T-helper 9 cell (primary cell): ENCODE data around the gene FASLG.
"Not testable (repeated sequence)": the region's sequence is repeated elsewhere in the genome, so short reads cannot be mapped to it uniquely, and the experiment has no call there.

Experiments
- DNase-seq: peaks from one replicate; pipeline ENCODE4 v3.0.0-alpha.2; 2020
- total RNA-seq, 2 donors: gene quantifications; one replicate each; lab custom pipeline; 2026; lab: John Stamatoyannopoulos, UW

The FASLG gene, protein sequence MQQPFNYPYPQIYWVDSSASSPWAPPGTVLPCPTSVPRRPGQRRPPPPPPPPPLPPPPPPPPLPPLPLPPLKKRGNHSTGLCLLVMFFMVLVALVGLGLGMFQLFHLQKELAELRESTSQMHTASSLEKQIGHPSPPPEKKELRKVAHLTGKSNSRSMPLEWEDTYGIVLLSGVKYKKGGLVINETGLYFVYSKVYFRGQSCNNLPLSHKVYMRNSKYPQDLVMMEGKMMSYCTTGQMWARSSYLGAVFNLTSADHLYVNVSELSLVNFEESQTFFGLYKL
- total RNA-seq: 2.7 to 5.3 reads per million in 2 donors

DNA sequence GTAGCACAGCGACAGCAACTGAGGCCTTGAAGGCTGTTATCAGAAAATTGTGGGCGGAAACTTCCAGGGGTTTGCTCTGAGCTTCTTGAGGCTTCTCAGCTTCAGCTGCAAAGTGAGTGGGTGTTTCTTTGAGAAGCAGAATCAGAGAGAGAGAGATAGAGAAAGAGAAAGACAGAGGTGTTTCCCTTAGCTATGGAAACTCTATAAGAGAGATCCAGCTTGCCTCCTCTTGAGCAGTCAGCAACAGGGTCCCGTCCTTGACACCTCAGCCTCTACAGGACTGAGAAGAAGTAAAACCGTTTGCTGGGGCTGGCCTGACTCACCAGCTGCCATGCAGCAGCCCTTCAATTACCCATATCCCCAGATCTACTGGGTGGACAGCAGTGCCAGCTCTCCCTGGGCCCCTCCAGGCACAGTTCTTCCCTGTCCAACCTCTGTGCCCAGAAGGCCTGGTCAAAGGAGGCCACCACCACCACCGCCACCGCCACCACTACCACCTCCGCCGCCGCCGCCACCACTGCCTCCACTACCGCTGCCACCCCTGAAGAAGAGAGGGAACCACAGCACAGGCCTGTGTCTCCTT is at the start of gene FASLG:
Gene FASLG, plus strand, starts transcription at position 233 of the 583 bp plus-strand sequence. Its CDS starts 99 bp downstream, at position 332.
- no peak for DNase-seq

DNA sequence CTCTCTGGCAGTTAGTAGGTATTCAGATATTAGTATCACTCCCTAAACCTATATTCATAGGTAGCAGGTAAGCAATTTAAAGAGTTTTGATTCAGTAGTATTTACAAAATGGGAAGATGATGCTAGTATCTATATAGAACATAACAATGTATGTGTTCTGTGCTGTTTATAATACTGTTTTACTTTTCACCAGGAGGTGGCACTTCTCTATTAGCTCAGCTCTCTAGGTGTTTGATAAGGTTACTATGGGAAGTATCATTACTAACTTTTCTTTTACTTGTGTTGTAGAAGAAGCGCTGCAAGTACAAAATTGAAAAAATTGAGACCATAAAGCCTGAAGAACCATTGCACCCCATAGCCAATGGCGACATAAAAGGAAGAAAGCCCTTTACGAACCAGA is 49.4 kb upstream of the FASLG start:
- DNase-seq: no peak

DNA sequence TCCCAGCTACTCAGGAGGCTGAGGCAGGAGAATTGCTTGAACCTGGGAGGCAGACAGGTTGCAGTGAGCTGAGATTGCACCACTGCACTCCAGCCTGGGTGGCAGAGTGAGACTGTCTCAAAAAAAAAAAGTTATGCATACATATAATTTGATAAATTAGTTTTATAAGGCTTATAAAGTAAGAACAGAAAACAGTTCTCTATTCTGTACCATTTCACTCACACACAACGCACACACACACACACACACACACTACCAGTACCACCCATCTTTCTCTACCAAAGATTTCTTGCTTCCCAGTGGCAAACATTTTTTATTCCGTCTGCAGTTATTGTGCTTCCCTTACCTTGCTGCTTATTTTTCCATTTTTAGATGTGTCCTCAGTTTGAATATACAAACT is 46.4 kb upstream of the FASLG start:
- no peak for DNase-seq

DNA sequence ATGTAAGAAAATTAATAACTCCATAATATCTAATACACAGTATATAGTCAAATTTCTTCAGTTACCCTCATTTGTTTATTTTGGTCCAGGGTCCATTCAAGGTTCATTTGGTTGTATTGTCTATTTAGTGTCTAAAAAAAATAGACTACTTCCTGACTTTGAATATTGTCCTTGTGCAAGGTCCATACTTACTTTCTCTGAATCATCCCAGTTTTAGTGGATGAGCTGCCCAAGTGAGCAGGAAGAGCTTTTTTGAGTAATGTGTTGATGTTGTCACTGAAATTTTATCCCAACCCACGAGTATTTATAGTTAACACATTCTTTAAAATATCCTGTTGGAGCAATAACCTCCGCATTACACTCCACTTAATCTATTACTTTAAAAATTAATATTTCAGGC is 45.6 kb upstream of the FASLG start:
- no peak for DNase-seq

DNA sequence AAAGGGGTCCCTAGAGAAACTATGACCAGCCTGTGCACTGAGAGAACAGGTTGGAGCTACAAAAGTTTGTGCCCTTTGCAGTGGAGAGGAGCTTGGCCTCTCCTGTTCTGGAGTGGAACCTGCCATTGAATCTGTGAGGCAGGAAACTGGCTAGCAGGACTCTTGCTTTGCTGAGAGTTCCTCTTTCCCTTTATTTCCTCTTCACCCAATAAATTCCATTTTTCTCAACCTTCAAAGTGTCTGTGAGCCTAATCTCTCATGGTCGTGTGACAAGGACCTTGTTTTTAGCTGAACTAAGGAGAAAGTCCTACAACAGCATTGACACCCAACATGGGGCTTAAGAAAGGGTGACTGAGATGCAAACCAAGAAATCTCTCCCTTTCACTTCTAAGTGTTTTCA is 42.7 kb upstream of the FASLG start:
- no peak for DNase-seq

DNA sequence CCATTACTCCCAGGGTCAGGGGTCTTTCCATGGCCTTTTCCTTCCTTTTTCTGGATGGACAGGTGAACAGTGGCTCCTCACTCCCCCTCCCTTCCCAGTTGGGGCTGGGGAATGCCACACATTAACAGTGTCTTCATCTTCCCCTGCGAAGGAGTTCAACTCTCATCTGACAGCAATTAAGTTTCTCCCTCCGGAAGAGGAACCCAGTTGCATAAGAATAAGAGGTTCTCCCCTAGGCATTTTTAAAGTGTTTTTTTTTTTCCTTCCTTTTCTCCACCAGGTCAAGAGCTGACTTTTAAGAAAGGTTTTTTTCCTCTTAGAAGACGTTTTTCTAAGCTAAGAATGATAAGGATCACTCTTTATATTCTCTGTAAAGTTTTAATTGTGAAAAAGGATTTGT is 42.3 kb upstream of the FASLG start:
- no peak for DNase-seq

DNA sequence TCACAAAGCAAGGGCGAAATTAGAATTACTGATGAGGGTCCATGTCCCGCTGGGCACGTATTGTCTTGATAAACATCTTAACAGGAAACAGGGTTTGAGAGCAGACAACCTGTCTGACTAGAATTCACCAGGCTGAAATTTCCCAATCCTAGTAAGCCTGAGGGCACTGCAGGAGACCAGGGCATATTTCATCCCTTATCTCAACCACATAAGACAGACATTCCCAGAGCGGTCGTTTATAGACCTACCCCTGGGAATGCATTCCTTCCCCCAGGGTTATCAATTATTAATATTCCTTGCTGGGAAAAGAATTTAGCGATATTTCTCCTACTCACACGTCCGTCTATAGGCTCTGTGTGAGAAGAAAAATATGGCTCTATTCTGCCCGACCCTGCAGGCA is 38.3 kb upstream of the FASLG start:
- not testable (repeated sequence) for DNase-seq

DNA sequence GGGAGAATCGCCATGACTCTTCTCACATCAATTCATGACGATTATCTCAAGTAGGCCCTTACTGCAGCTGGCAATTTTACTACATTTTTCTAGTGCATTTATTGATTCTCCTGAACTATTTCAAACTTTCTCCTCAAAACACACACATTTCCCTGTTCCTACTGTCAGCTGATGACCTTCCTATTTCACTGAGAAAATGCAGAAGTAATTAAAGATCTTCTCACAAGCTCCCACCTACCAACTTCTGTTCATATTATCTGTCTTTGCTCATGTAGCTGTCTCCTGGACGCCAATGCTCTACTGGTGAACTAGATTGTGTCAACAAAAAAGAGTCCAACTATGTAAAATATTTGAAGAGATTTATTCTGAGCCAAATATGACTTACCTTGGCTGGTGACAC is 36.4 kb upstream of the FASLG start:
- no peak for DNase-seq

DNA sequence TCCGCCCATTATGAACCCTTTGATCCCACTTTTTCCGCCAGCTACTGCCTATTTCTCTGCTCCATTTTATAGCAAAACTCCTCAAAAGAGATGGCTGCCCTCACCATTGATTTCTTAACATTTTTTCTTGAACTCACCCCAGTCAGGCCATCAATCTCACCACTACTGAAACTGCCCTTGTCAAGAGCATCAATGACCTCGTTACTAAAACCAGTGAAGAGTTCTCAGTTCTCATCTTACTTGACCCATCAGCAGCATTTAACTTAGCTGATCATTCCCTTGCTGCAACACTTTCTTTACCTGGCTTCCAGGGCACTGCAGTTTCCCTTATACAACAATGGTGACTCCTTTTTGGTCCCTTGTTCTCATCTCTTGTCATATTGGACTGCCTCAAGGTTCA is 35.2 kb upstream of the FASLG start:
- DNase-seq: no peak

DNA sequence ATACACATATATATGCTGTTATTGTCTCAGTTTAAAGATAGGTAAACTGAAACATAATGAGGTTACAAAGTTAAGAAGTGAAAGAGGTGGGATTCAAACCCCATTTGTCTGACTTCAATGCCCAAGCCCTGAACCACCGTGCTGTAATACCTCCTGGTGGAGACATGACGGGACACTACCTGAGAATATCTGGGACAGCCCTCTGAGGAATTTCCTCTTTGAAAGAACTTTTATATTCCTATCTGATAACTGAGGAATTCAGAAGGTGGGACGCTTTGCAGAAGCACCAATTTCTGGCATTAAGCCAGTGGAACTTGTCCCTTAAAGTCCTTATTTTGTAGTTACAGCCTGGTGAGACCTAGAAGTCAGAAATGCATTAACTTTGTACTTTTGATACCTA is 32.1 kb upstream of the FASLG start:
- no peak for DNase-seq

DNA sequence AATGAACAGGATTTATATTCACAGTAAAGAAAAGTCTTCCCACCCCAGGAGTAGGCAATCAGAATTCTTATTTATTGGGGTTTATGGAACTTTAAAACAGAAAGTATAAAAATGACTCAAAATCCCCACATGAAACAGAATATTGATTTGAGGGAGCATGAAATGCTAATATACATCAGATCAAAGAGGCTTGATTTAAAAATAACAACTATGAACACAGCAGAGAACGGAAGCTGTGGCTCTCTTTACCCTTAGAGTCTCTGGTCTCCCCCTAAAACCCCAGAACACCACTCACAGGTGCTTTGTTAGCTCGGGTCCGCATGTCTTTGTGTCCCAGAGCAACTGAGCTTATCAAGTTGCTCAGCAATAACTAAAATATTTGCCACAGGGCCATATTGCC is 31.2 kb upstream of the FASLG start:
- DNase-seq: no peak

DNA sequence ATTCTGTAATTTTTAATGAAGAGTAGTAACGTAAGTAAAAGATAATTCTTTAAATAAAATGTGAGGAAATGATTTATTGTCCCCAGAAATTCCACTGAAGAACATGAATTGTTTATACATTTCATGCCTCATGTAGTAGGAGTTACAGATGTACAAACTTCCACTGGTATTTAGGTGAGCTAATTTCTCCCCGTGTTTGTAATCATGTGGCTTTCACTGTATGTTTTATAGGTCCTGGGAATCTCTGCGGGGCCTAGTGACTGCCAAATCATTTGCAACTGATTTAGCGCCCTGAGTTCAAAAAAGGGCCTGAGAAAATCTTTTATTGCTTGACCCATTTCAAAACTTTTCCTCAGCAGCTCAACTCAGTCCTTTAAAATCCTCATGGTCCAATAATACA is 30.5 kb upstream of the FASLG start:
- no peak for DNase-seq

DNA sequence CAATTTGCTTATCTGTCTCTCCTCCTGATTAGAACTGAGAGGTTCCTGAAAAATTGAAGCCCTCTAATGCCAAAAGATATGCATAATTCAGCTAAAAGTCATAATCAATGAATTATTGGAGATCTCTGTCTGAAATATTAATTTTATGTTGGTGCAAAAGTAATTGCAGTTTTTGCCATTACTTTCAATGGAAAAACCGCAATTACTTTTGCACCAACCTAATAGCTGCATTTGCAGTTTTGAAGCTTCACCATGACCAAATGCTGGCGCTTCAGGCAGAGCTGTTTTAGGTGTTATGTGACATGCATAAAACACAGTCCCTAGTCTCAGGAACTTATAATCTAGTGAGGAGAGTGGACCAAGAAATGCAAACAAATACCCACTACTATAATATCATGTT is 29.7 kb upstream of the FASLG start:
- DNase-seq: no peak

DNA sequence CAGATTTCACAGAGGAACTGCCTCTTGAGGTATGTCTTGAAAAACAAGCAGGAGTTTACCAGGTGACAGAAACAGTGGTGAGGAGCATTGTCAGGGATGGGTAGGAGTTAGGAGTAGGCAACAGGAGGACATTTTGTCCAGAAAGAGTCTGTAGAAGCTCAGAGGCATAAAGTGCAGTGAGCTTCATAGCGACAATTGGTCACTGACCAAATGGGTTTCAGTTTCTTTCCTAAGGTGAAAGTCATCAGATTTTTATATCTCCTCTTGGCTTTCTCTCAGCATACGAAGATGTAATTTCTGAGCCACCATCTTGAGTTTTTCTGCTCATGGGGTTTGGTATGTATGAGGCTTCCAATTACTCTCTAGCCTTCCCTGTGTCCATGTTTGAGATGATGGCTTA is 29.3 kb upstream of the FASLG start:
- no peak for DNase-seq

DNA sequence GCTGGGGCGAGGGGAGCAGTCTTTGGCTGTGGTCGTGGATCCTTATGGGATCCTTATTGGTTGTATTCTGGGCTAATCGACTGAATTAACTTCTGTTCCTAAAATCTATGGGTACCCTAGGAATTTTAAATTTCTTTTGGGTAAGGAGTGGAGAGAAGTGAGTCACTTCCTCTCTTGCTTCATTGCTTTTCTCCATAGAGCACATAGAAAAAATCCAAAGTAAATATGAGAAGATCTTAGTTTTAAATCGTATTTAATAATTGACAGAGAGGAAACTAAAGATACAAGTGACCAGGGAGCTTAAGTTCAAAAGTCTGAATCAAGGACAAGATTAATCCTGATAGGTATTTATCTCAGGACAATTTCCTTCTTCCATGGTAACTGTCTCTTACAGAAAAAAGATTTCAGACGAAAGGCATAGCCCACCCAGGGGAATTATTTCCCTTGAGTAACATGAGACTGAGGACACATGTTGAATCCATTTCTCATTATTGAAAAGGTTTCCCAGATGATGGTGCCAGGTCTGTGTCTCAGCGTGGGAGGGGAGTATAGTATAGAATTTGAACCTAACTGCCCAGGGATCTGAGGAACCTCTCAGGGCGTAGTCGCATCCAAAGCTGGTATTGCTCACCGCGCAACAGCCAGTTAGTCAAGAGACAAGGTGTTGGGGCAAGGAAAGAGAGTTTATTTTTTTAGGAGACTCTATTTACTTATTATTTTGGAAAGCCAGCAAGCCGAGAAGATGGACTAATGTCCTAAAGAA is 28.7 kb upstream of the FASLG start:
- DNase-seq: no peak

DNA sequence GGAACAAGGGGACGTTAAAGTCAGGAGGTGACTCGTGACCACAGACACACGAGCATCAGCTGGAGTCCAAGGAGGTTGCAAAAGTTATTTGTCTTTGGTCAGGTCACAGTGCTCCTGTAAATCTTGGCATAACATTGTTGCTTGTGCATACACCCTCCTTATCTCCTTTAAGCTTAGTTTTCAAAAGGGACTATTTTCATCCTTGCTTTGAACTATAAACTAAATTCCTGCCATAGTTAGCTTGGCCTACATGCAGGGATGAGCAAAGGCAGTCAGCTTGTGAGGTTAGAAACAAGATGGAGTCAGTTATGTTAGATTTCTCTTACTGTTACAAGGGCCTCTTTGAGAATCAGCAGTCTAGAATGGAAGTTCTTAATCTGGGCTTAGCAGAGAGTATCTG is 28.0 kb upstream of the FASLG start:
- no peak for DNase-seq

DNA sequence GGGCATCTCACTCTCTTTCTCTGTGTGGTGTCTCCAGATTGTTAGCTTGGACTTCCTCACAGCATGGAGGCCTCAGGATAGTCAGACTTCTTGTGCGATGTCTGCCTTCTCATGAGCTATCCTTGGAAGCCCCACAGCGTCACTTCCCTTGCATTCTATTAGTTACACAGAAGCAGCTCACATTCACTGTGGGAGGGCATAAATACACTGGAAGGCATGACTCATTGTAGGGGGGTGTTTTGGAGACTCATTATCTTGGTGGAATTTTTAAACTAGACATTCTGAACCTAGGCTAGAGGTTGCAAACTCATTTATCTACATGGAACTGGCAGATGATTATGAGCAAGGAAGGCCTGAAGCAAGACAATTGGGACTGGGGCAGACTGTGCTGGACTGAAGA is 21.4 kb upstream of the FASLG start:
- no peak for DNase-seq

DNA sequence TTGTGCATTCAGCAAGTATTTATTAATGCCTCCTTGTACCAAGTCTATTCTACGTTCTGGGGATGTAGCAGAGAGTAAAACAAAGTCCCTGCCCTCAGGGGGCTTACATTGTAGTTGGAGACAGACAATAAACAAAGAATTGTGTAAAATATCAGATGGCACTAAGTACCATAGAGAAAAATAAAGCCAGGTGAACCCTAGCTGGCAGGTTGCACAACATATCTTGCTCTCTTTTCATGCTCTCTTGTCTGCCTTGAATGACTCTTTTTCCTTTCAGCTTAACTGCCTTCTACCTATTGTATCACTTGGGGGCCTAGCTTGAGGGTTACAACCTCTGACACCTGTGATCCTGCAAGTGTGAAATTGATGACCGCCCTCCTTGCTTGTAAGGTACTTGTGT is 20.7 kb upstream of the FASLG start:
- no peak for DNase-seq

DNA sequence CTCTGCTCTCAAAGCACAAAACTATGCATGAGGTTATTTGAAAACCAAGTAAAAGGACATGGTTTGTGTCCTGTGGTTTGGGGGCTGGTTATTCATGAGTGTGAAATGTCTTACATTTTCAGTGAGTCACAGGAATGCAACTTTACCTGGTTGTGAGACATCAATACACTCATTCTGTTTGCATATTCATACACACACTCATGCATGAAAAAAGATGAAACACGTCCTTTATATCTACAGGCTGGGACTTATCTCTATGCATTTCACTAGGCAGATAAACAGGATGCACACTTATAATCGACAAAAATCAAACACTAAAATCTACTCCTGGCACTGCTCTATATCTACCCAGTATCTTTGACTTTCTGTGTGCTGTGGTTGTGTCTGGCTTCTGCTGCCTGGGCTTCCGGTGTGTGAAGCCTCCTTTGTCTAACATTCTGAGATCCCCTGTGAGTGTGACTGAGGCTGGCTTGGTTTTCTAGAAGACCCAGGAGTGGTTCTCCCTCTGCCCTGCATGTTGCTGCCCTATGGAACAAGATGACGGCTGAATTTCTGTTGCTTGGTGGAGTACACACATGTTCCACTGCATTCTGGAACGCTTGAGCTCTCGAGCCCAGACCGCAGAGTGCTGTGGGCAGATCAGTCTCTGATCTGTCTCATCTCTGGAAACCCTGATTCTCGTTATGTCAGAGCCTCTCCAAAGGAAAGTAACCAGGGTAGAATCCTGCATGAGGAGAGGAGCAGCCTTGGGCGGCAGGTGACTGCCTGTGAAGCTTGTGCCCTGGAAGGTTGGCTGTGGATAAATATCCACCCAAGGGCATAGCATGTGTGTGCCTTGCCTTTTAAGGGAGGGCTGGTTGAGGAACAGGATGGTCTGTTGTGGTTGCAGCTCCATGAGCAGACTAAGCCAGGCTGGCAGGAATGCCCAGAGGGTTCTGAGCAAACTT is 19.7 kb upstream of the FASLG start:
- DNase-seq: peak; percentile 35

DNA sequence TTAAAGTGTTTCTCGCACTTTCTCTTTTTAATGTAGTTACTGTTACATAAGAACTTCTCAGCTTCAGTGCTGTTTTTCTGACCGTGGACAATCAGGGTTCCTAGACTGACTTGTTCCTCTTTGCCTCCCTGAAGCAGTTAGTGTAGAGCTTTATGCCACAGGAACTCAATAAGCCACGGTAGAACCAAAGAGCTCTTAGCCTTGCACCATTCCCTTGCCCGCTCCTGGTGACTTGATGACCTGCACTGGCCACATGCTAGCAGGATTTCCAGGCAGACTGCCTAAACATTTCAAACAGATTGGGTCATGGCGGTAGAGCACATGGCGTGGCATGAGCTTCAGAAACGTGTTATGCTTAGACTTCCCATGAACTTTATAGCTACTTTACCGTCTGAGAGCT is 18.8 kb upstream of the FASLG start:
- DNase-seq: no peak

DNA sequence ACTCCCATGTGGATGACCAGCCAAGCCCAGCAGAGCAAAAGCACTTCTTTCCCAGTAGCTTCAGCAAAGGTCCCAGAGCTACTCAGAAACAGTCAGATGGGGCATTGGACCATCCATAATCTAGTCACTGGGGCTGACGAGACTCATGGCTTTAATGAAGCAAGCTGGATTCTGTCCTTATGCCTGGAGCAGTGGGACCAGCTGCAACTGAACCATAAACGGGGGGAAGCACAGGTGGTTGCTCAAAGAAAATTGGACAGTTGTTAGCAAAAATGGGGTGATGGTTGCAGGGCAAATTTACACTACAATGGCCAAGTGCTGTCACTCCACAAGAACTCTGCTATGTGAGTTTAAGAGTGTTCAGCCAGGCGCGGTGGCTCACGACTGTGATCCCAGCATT is 17.4 kb upstream of the FASLG start:
- DNase-seq: no peak

DNA sequence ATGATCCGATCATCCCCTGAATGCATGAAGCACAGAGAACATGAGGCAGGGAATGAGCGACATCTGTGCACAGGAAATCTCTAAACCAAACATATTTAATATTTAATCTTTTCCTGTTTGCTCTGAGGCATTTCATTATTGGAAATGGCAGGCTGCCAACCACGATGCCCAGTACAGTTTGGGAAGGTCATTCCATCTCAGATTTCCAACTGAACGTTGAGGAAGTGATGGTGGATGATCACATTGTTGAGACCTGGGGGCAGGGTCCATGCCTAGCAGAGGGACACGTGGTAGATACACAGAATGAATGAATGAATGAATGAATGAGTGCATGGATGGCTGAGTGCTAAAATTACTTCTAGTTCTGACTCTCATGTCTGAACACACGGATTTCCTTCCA is 15.9 kb upstream of the FASLG start:
- no peak for DNase-seq

DNA sequence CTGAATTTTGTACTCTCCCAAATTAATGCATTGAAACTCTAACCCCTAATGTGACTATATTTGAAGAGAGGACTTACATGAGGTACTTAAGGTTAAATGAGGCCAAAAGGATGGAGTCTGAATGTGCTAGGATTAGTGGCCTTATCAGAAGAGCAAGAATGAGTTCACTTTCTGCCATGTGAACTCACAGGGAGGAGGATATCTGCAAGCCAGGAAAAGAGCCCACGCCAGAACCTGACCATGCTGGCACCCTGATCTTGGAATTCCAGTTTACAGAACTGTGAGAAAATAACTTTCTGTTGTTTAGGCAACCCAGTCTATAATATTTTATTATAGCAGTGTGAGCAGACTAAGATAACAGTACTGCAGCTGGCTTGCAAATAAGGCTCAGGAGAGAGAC is 12.2 kb upstream of the FASLG start:
- DNase-seq: no peak
